CD14-positive monocyte (primary cell): ENCODE data around the gene TUBB2A. TPM values are rescaled to one million over a fixed set of nuclear protein-coding genes. Genes with fewer than 3 reads are reported as not detected.

ENCODE experiments used
- DNase-seq, 3 donors: peaks; one replicate each; pipeline ENCODE4 v3.0.0-alpha.2; 2011 to 2022
- H2AFZ ChIP-seq: 2 replicates; pipeline ENCODE4 v1.6.0; 2012; ENCODE audit warnings: mild to moderate bottlenecking, low read depth, low read length, inconsistent platforms; ENCODE audit not compliant: insufficient read depth, poor library complexity, severe bottlenecking
- H3K27ac ChIP-seq, 2 donors: 1 replicate in 1 of 2; 2 replicates in 1 of 2; pipeline ENCODE4 v1.5.1; 2012 to 2013; ENCODE audit warnings: low read length in 2 of 2, control low read depth in 1 of 2, inconsistent platforms in 1 of 2, low read depth in 1 of 2, mild to moderate bottlenecking in 1 of 2
- H3K27me3 ChIP-seq, 2 donors: one replicate each; pipeline versions ENCODE4 v1.6.0 to v1.6.1; 2011 to 2013; ENCODE audit warnings: low read length in 2 of 2; ENCODE audit not compliant: control insufficient read depth in 2 of 2, insufficient read depth in 2 of 2
- H3K36me3 ChIP-seq, 2 donors: replicated peaks in 1 of 2; 1 replicate in 1 of 2; 2 replicates in 1 of 2; pipeline versions ENCODE4 v1.5.1 to v1.6.1; 2012 to 2013; ENCODE audit warnings: low read length in 2 of 2, control low read depth in 1 of 2, inconsistent platforms in 1 of 2, mild to moderate bottlenecking in 1 of 2; ENCODE audit not compliant: insufficient read depth in 2 of 2, control insufficient read depth in 1 of 2
- H3K4me1 ChIP-seq, 2 donors: 1 replicate in 1 of 2; 2 replicates in 1 of 2; pipeline versions ENCODE4 v1.5.1 to v1.6.1; 2012 to 2013; ENCODE audit warnings: low read length in 2 of 2, control low read depth in 1 of 2, inconsistent platforms in 1 of 2, mild to moderate bottlenecking in 1 of 2, moderate library complexity in 1 of 2; ENCODE audit not compliant: insufficient read depth in 2 of 2, control insufficient read depth in 1 of 2
- H3K4me2 ChIP-seq: replicated peaks from 2 replicates; pipeline ENCODE3; 2012; ENCODE audit warnings: low read length, moderate library complexity, mild to moderate bottlenecking; ENCODE audit not compliant: poor library complexity, severe bottlenecking; ENCODE audit errors: extremely low read depth
- H3K4me3 ChIP-seq, 3 experiments: fragments of 200-600 bp in 1 of 3; sonication (generic) in 1 of 3; replicated peaks in 1 of 3; 1 replicate in 2 of 3; 2 replicates in 1 of 3; pipeline ENCODE4 v1.5.1; 2011 to 2013; ENCODE audit warnings: low read length in 3 of 3, mild to moderate bottlenecking in 3 of 3, control low read depth in 2 of 3, low read depth in 2 of 3, inconsistent platforms in 1 of 3, moderate library complexity in 1 of 3
- H3K79me2 ChIP-seq: 2 replicates; pipeline ENCODE4 v1.6.0; 2012; ENCODE audit warnings: mild to moderate bottlenecking, control low read depth, inconsistent platforms, low read length, moderate library complexity; ENCODE audit not compliant: insufficient read depth
- H3K9ac ChIP-seq: 2 replicates; pipeline ENCODE4 v1.6.0; 2017; ENCODE audit warnings: low read length, mild to moderate bottlenecking; ENCODE audit not compliant: insufficient read depth, poor library complexity, severe bottlenecking
- H3K9me3 ChIP-seq, 2 donors: replicated peaks in 1 of 2; 1 replicate in 1 of 2; 2 replicates in 1 of 2; pipeline versions ENCODE4 v1.5.1 to v1.6.1; 2012 to 2013; ENCODE audit warnings: low read length in 2 of 2, control low read depth in 1 of 2; ENCODE audit not compliant: control insufficient read depth in 1 of 2, insufficient read depth in 1 of 2
- H4K20me1 ChIP-seq: 2 replicates; pipeline ENCODE4 v1.6.0; 2012; ENCODE audit warnings: mild to moderate bottlenecking, low read length, control low read depth, moderate library complexity; ENCODE audit not compliant: insufficient read depth
- H3K27ac Mint-ChIP-seq, 7 donors: one replicate each; pipeline ENCODE4 v1.8.0; 2020; ENCODE audit warnings: mild to moderate bottlenecking in 7 of 7, mixed read lengths in 7 of 7, moderate library complexity in 6 of 7, inconsistent platforms in 2 of 7
- H3K27me3 Mint-ChIP-seq, 3 donors: one replicate each; pipeline ENCODE4 v1.8.0; 2021 to 2022; ENCODE audit warnings: low read depth in 3 of 3, mild to moderate bottlenecking in 3 of 3, mixed read lengths in 3 of 3, moderate library complexity in 3 of 3, inconsistent platforms in 1 of 3
- H3K36me3 Mint-ChIP-seq, 2 donors: one replicate each; pipeline ENCODE4 v1.8.0; 2020; ENCODE audit warnings: mixed read lengths in 2 of 2, inconsistent platforms in 1 of 2, mild to moderate bottlenecking in 1 of 2
- H3K4me1 Mint-ChIP-seq: one replicate; pipeline ENCODE4 v1.8.0; 2020; ENCODE audit warnings: mild to moderate bottlenecking, mixed read lengths
- H3K4me3 Mint-ChIP-seq, 2 donors: one replicate each; pipeline ENCODE4 v1.8.0; 2020; ENCODE audit warnings: mild to moderate bottlenecking in 2 of 2, mixed read lengths in 2 of 2, moderate library complexity in 1 of 2
- H3K9me3 Mint-ChIP-seq, 7 donors: one replicate each; pipeline ENCODE4 v1.8.0; 2020 to 2022; ENCODE audit warnings: mixed read lengths in 7 of 7, mild to moderate bottlenecking in 6 of 7, moderate library complexity in 6 of 7, inconsistent platforms in 2 of 7
- CTCF ChIP-seq: fragments of 200-600 bp; IDR thresholded peaks from one replicate; pipeline ENCODE4 v1.8.0; 2022; ENCODE audit warnings: antibody characterized with exemption, mild to moderate bottlenecking
- WGBS: methylation state at CpG from one replicate; pipeline ENCODE4 v1.1.5; 2013; ENCODE audit warnings: missing lambda C conversion rate; ENCODE audit not compliant: insufficient coverage; 5-methylcytosine and 5-hydroxymethylcytosine counted together
- intact Hi-C, 2 donors: fragments of 100-400 bp; cut with micrococcal nuclease; formaldehyde crosslinking; loops; one replicate each; pipeline versions ENCODE4 v1.15.0 to v1.15.1; 2023
- polyA plus RNA-seq, 3 donors: library from polyadenylated mRNA; depleted of rRNA in 1 of 3; unstranded in 2 of 3; stranded (reverse) in 1 of 3; fragments of 300-500 nt in 2 of 3; fragments of >200 nt in 1 of 3; fragmentation: Illumina TruSeq in 2 of 3; gene quantifications; 1 replicate in 2 of 3; 2 replicates in 1 of 3; pipeline ENCODE4 v1.2.3, GENCODE V29; 2012 to 2021

The TUBB2A gene
- polyA plus RNA-seq, 3 donors = 2.4 to 74.3 (median 4.2) TPM

- H3K27me3 Mint-ChIP-seq = peaks cover 14 to 27% (median 17%) of the 10 kb centered on the region in 3 donors
- WGBS = 40% methylated on average over 1 of the region's 4 CpGs
- Histone ChIP-seq H3K27ac (no peak overlapping the region), H3K4me2 (no peak overlapping the region), H3K4me3 (no peak overlapping the region), H3K9me3 (no peaks in the 10 kb centered on the region), H3K9ac (no peak overlapping the region), H4K20me1 (no peaks in the 10 kb centered on the region), H3K4me1 (no peaks in the 10 kb centered on the region), H3K36me3 (no peaks in the 10 kb centered on the region), H3K27me3 (peaks cover 3 to 10% of the 10 kb centered on the region in 2 donors), H2AFZ (no peak overlapping the region), H3K79me2 (no peaks in the 10 kb centered on the region)
- no peak for DNase-seq
- H3K4me1 Mint-ChIP-seq = peaks cover 7% of the 10 kb centered on the region
- H3K4me3 Mint-ChIP-seq = no peak overlapping the region
- no peak overlapping the region for H3K27ac Mint-ChIP-seq
- peaks cover 0 to 2% (median 0%) of the 10 kb centered on the region in 7 donors for H3K9me3 Mint-ChIP-seq
- no peaks in the 10 kb centered on the region for H3K36me3 Mint-ChIP-seq
- intact Hi-C loops = no loop called here
- no peak for TF ChIP-seq CTCF
Measured at GRCh38 chr6:3205913-3206312, 48.6 kb upstream of the TUBB2A start.

- Histone ChIP-seq H3K4me1 (no peaks in the 10 kb centered on the region), H3K27ac (no peak overlapping the region), H3K4me2 (no peak overlapping the region), H4K20me1 (no peaks in the 10 kb centered on the region), H3K36me3 (no peaks in the 10 kb centered on the region), H3K9ac (no peak overlapping the region), H3K79me2 (no peaks in the 10 kb centered on the region), H3K4me3 (no peak overlapping the region), H3K9me3 (no peaks in the 10 kb centered on the region), H2AFZ (no peak overlapping the region), H3K27me3 (peaks cover 3 to 10% of the 10 kb centered on the region in 2 donors)
- no peak overlapping the region for H3K27ac Mint-ChIP-seq
- intact Hi-C loops = no loop called here
- WGBS = 94% methylated on average over 5 of the region's 6 CpGs
- peaks cover 0 to 4% (median 0%) of the 10 kb centered on the region in 7 donors for H3K9me3 Mint-ChIP-seq
- H3K4me1 Mint-ChIP-seq = peaks cover 7% of the 10 kb centered on the region
- no peak overlapping the region for H3K4me3 Mint-ChIP-seq
- no peak for TF ChIP-seq CTCF
- peaks cover 14 to 29% (median 18%) of the 10 kb centered on the region in 3 donors for H3K27me3 Mint-ChIP-seq
- no peaks in the 10 kb centered on the region for H3K36me3 Mint-ChIP-seq
- no peak for DNase-seq
Measured at GRCh38 chr6:3204921-3205320, 47.6 kb upstream of the TUBB2A start.
